CD4-positive, alpha-beta memory T cell (primary cell): ENCODE measurements around the gene RAB27A. TPM values are rescaled to one million over a fixed set of nuclear protein-coding genes. Genes with fewer than 3 reads are reported as not detected.
A peak's percentile ranks its signal among the peaks of the same experiment; 100 is the strongest.

Experiments used
- CTCF ChIA-PET: fragments of 350-600 bp; sonication (Branson Sonifier 250); formaldehyde crosslinking; loops from one replicate; lab custom pipeline; 2021; ENCODE audit warnings: inconsistent platforms; ENCODE audit not compliant: partially characterized antibody; lab: Charles Lee
- POLR2A ChIA-PET: fragments of 350-600 bp; sonication (Branson Sonifier 250); formaldehyde crosslinking; loops from one replicate; lab custom pipeline; 2021; ENCODE audit not compliant: partially characterized antibody; lab: Charles Lee
- DNase-seq, 5 donors: peaks; one replicate each; pipeline versions ENCODE4 v3.0.0 to v3.0.0-alpha.2; 2020 to 2022; ENCODE audit warnings: mixed read lengths in 1 of 5
- H3K27ac ChIP-seq: one replicate; pipeline ENCODE4 v1.7.0; 2013; ENCODE audit warnings: low read depth, low read length
- H3K27me3 ChIP-seq: 2 replicates; pipeline ENCODE4 v1.7.0; 2013; ENCODE audit warnings: mild to moderate bottlenecking, low read length, moderate library complexity; ENCODE audit not compliant: insufficient read depth
- H3K36me3 ChIP-seq: 2 replicates; pipeline ENCODE4 v1.7.0; 2013; ENCODE audit warnings: mild to moderate bottlenecking, low read length, moderate library complexity; ENCODE audit not compliant: insufficient read depth
- H3K4me1 ChIP-seq: 2 replicates; pipeline ENCODE4 v1.7.0; 2013; ENCODE audit warnings: mild to moderate bottlenecking, low read length, moderate library complexity; ENCODE audit not compliant: insufficient read depth
- H3K4me3 ChIP-seq, 2 donors: one replicate each; pipeline ENCODE4 v1.7.0; 2013; ENCODE audit warnings: low read length in 2 of 2, mild to moderate bottlenecking in 1 of 2
- H3K9me3 ChIP-seq, 2 donors: one replicate each; pipeline ENCODE4 v1.7.0; 2013; ENCODE audit warnings: low read length in 2 of 2, control low read depth in 1 of 2; ENCODE audit not compliant: control insufficient read depth in 1 of 2
- H3K27ac Mint-ChIP-seq, 7 donors: one replicate each; pipeline ENCODE4 v1.8.0; 2020 to 2021; ENCODE audit warnings: mixed read lengths in 7 of 7, mild to moderate bottlenecking in 6 of 7, inconsistent platforms in 3 of 7, moderate library complexity in 3 of 7
- H3K27me3 Mint-ChIP-seq, 2 donors: one replicate each; pipeline ENCODE4 v1.8.0; 2020 to 2021; ENCODE audit warnings: mixed read lengths in 2 of 2
- H3K36me3 Mint-ChIP-seq, 2 donors: one replicate each; pipeline ENCODE4 v1.8.0; 2020 to 2021; ENCODE audit warnings: mixed read lengths in 2 of 2, inconsistent platforms in 1 of 2, mild to moderate bottlenecking in 1 of 2
- H3K4me1 Mint-ChIP-seq, 4 donors: one replicate each; pipeline ENCODE4 v1.8.0; 2020 to 2021; ENCODE audit warnings: mixed read lengths in 4 of 4, mild to moderate bottlenecking in 1 of 4
- H3K4me3 Mint-ChIP-seq, 8 donors: one replicate each; pipeline ENCODE4 v1.8.0; 2020 to 2021; ENCODE audit warnings: mixed read lengths in 8 of 8, mild to moderate bottlenecking in 7 of 8, moderate library complexity in 6 of 8, inconsistent platforms in 3 of 8
- H3K9me3 Mint-ChIP-seq, 8 donors: one replicate each; pipeline ENCODE4 v1.8.0; 2020 to 2021; ENCODE audit warnings: mixed read lengths in 8 of 8, mild to moderate bottlenecking in 5 of 8, inconsistent platforms in 3 of 8, moderate library complexity in 1 of 8
- intact Hi-C: fragments of 100-400 bp; cut with micrococcal nuclease; formaldehyde crosslinking; loops from one replicate; pipeline ENCODE4 v1.15.1; 2023
- polyA plus RNA-seq, 2 donors: library from polyadenylated mRNA; unstranded; fragments of 300-500 nt; fragmentation: Illumina TruSeq; gene quantifications; one replicate each; pipeline ENCODE4 v1.2.3, GENCODE V29; 2021
- total RNA-seq, 2 experiments: library from RNA; stranded (reverse); gene quantifications; one replicate each; pipeline ENCODE4 v1.2.3, GENCODE V29; 2021

Gene RAB27A
- total and polyA plus RNA-seq, 4 experiments from 2014 or later: 44.6 to 55.7 (median 52.3) TPM

DNA sequence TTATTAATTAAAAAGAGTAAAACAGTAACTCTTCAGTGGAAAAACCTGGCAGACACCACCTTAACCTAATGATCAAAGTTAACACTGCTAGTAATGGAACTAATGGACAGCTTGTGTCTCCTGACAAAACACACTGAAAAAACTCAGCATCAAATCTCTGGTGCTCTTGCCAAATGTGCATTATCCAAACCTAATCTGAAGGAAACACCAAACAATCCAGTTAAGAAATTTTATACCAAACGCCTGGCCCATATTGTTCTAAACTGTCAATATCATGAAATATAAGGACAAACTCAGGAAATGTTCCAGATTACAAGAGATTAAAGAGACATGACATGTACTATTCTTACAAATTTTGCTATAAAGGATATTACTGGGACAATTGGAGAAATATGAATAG is 103.3 kb downstream of the RAB27A start:
- H3K27me3 ChIP-seq: no peaks in the 10 kb centered on the region

DNA sequence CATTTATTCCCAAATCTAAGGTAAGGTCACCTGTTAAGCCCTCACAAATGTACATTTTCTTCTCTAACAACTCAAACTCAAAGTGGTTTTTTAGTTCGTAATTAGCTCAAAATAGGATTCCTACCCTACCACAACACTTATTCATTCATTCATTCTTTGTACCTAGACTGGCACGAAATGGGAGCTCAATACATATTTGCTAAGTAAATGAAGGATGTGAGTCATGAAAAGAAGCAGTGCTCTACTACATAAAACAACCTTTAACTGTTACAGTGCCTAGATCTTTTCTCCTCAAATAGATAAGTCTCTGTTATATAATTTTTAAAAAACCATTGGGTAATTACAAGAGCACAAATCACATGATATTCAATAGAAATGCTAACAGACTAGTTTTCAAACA is 105.9 kb downstream of the RAB27A start:
- POLR2A ChIA-PET: interaction anchor here (0.8 to 1.3 kb wide), 2 partner anchors 9 to 13 kb away, joined by 3 to 6 read pairs; partner anchors contain the start of gene RSL24D1
- H3K27me3 ChIP-seq: no peaks in the 10 kb centered on the region
- peaks cover 51% of the 10 kb centered on the region for H3K36me3 ChIP-seq
- H3K27ac Mint-ChIP-seq: no peak overlapping the region
- CTCF ChIA-PET: no interaction called here
- no peaks in the 10 kb centered on the region for H3K9me3 ChIP-seq
- H3K4me1 ChIP-seq: no peaks in the 10 kb centered on the region
- H3K4me3 Mint-ChIP-seq: no peak overlapping the region
- no peaks in the 10 kb centered on the region for H3K27me3 Mint-ChIP-seq
- no peaks in the 10 kb centered on the region for H3K9me3 Mint-ChIP-seq
- peaks cover 65 to 80% of the 10 kb centered on the region in 2 donors for H3K36me3 Mint-ChIP-seq
- peaks cover 18 to 36% (median 22%) of the 10 kb centered on the region in 4 donors for H3K4me1 Mint-ChIP-seq
- no peak for DNase-seq
- no peak overlapping the region for H3K27ac ChIP-seq
- intact Hi-C loops: no loop called here
- H3K4me3 ChIP-seq: no peak overlapping the region

More for the DNA sequence above, 103.3 kb downstream of the RAB27A start:
- no peak for DNase-seq
- Histone ChIP-seq H3K36me3 (peaks cover 59% of the 10 kb centered on the region), H3K27ac (no peak overlapping the region), H3K9me3 (no peaks in the 10 kb centered on the region), H3K4me3 (no peak overlapping the region), H3K4me1 (no peaks in the 10 kb centered on the region)
- H3K27ac Mint-ChIP-seq: peak overlapping the region in 1 of 7 donors; percentile 2
- peaks cover 67 to 78% of the 10 kb centered on the region in 2 donors for H3K36me3 Mint-ChIP-seq
- CTCF ChIA-PET: interaction anchor here (0.6 kb wide), 1 partner anchor 108 kb away, joined by 3 read pairs; no protein-coding TSS in a partner anchor
- H3K4me1 Mint-ChIP-seq: peaks cover 21 to 44% (median 27%) of the 10 kb centered on the region in 4 donors
- no peak overlapping the region for H3K4me3 Mint-ChIP-seq
- POLR2A ChIA-PET: no interaction called here
- intact Hi-C loops: no loop called here
- H3K27me3 Mint-ChIP-seq: no peaks in the 10 kb centered on the region
- H3K9me3 Mint-ChIP-seq: no peaks in the 10 kb centered on the region

DNA sequence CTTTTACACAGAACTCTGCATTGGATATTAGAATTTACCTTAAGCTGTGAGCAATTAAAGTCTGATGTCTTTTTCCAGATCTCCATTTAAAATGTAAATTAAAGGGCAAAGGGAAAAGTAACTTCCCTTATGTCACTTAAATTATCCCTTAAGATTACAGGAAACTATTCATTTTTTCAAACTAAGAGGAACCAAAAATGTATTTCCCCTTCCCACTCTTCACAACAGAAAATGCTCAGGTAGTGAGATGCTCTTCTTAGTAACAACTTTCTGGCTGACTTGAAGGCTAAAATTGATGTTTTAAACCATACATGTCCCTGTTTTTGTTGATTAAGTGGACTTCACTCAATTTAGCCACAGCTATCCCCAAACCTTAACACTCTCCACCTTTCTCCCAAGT is 110.5 kb downstream of the RAB27A start:
- H3K9me3 ChIP-seq: no peaks in the 10 kb centered on the region
- no peak for DNase-seq
- H3K27ac ChIP-seq: no peak overlapping the region
- Mint-ChIP-seq H3K4me3 (no peak overlapping the region), H3K4me1 (peaks cover 0 to 3% (median 0%) of the 10 kb centered on the region in 4 donors), H3K36me3 (peaks cover 34 to 60% of the 10 kb centered on the region in 2 donors), H3K27ac (peak overlapping the region in 1 of 7 donors; percentile 65), H3K27me3 (no peaks in the 10 kb centered on the region), H3K9me3 (no peaks in the 10 kb centered on the region)
- H3K4me3 ChIP-seq: no peak overlapping the region
- peaks cover 33% of the 10 kb centered on the region for H3K36me3 ChIP-seq
- ChIA-PET POLR2A (interaction anchor here (1.5 kb wide), 1 partner anchor 18 kb away, joined by 3 read pairs; the partner anchor contains the start of gene RSL24D1), CTCF (interaction anchor here (2.1 kb wide), 1 partner anchor 10 kb away, joined by 9 read pairs; no protein-coding TSS in a partner anchor)
- H3K4me1 ChIP-seq: no peaks in the 10 kb centered on the region
- no peaks in the 10 kb centered on the region for H3K27me3 ChIP-seq
- intact Hi-C loops: no loop called here

DNA sequence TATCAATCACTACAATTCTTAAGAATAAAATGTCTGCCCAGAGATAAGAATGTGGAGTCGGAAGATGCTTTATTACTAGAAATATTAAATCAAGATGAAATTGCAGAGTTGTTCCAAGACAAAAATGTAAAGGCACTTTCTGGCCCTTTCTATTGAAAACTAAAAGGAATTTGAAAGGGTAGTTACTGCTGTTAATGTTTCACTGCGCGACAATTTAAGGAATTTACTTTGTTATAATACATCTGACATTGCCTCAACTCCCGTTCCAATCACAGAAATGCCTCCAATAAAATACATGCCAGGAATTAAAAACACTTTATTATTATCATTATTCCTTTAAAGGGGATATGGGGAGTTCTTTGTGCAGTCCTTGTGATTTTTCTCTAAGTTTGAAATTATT is 119.3 kb downstream of the RAB27A start:
- Histone ChIP-seq H3K4me1 (no peaks in the 10 kb centered on the region), H3K27ac (no peak overlapping the region), H3K9me3 (no peaks in the 10 kb centered on the region), H3K4me3 (no peak overlapping the region), H3K36me3 (no peaks in the 10 kb centered on the region), H3K27me3 (no peaks in the 10 kb centered on the region)
- no peak overlapping the region for H3K27ac Mint-ChIP-seq
- no peaks in the 10 kb centered on the region for H3K36me3 Mint-ChIP-seq
- no peak for DNase-seq
- intact Hi-C loops: no loop called here
- H3K27me3 Mint-ChIP-seq: no peaks in the 10 kb centered on the region
- no peaks in the 10 kb centered on the region for H3K9me3 Mint-ChIP-seq
- CTCF ChIA-PET: interaction anchor here (0.7 to 1.4 kb wide), 2 partner anchors 46 to 105 kb away, joined by 3 read pairs; no protein-coding TSS in a partner anchor
- POLR2A ChIA-PET: no interaction called here
- no peak overlapping the region for H3K4me3 Mint-ChIP-seq
- no peaks in the 10 kb centered on the region for H3K4me1 Mint-ChIP-seq

DNA sequence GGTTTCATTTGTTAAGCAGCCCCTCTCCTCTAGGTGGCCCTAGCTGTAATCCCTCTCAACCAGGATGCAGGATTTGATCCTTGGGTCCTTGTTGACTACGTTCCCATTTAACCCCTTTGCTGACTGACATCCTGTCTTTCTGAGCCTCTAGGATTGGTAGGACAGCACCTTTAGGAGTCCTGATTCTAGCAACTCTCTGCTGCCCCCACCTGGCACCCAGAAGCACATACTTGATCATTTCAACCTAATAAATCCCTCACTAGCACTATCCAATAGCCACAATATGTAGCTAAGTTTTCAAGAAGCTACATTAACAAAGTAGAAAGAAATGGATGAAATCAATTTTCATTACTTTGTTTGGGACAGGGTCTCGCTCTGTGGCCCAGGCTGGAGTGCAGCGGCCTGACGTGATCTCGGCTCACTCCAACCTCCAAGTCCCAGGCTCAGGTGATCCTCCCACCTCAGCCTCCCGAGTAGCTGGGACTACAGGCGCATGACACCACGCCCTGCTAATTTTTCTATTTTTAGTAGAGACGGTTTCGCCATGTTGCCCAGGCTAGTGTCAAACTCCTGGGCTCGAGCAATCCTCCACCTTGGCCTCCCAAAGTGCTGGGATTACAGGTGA is 121.2 kb downstream of the RAB27A start:
- intact Hi-C loops: no loop called here
- H3K9me3 ChIP-seq: no peaks in the 10 kb centered on the region
- Mint-ChIP-seq H3K4me3 (no peak overlapping the region), H3K9me3 (no peaks in the 10 kb centered on the region), H3K27ac (no peak overlapping the region), H3K27me3 (no peaks in the 10 kb centered on the region), H3K36me3 (no peaks in the 10 kb centered on the region), H3K4me1 (no peaks in the 10 kb centered on the region)
- no peak overlapping the region for H3K27ac ChIP-seq
- no peaks in the 10 kb centered on the region for H3K4me1 ChIP-seq
- CTCF ChIA-PET: interaction anchor here (0.8 to 2.2 kb wide), 6 partner anchors 9 to 109 kb away, joined by 3 to 9 read pairs (median 5); no protein-coding TSS in a partner anchor
- H3K4me3 ChIP-seq: no peak overlapping the region
- H3K36me3 ChIP-seq: no peaks in the 10 kb centered on the region
- peak; percentile 22 to 38 (median 28) for DNase-seq
- H3K27me3 ChIP-seq: no peaks in the 10 kb centered on the region
- POLR2A ChIA-PET: no interaction called here

DNA sequence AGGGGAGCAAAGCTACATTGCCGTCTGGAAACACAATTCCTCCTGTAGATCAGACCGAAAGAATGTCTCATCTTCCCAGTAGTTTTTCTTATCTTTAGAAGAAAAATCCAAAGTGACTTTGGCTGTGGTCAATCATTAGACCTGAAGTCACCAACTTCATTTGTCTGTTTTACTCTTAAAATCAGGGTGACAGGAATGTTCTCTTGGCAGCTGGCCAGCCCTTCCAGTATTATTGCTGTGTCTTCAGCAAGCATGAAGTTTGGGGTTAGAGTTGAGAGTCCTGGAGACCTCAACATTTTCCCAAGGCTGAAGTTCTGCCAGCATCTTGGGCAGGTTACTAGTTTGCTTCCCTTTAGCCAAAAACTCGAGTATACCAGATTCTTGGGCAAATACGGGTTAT is 125.3 kb downstream of the RAB27A start:
- ChIA-PET POLR2A (no interaction called here), CTCF (interaction anchor here (1.1 kb wide), 1 partner anchor 127 kb away, joined by 4 read pairs; no protein-coding TSS in a partner anchor)
- Mint-ChIP-seq H3K9me3 (peaks cover 0 to 1% (median 0%) of the 10 kb centered on the region in 8 donors), H3K4me3 (no peak overlapping the region), H3K27me3 (no peaks in the 10 kb centered on the region), H3K4me1 (no peaks in the 10 kb centered on the region), H3K27ac (no peak overlapping the region), H3K36me3 (no peaks in the 10 kb centered on the region)
- H3K4me1 ChIP-seq: no peaks in the 10 kb centered on the region
- H3K27me3 ChIP-seq: no peaks in the 10 kb centered on the region
- intact Hi-C loops: no loop called here
- DNase-seq: no peak
- H3K27ac ChIP-seq: no peak overlapping the region
- H3K4me3 ChIP-seq: no peak overlapping the region
- no peaks in the 10 kb centered on the region for H3K9me3 ChIP-seq
- no peaks in the 10 kb centered on the region for H3K36me3 ChIP-seq
